ENCODE results near the gene SLC1A2. TPM values are rescaled to one million over a fixed set of nuclear protein-coding genes. Genes with fewer than 3 reads are reported as not detected.

The SLC1A2 gene
- total RNA-seq, 4 donors from 2014 or later = 1.0 to 11.5 (median 5.0) TPM

DNA sequence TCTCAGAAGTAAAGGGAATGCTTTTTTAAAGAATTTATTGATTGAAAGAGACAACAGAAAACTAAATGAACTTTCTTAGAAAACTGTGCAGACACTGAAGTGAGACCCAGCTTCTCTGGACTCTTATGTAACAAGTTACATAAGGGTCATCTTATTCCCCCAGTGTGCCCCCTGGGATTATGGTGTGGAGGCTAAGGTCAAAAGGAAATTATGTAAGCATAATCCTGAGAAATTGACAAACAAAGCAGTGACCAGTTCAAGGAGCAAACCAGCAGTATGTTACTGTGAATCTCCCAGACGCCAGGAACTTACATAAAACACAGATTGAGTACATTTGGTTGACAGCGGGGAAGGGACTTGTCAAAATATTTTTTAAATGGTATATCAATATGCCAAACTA is 78.6 kb downstream of the SLC1A2 start:
- H3K9me3 ChIP-seq = no peaks in the 10 kb centered on the region
- intact Hi-C loops (cut with DNase I; ENCODE audit: low total_unique reads) = no loop called here
- H3K36me3 ChIP-seq = no peaks in the 10 kb centered on the region
- no peaks in the 10 kb centered on the region for H3K27me3 ChIP-seq
- H3K4me3 ChIP-seq = no peak overlapping the region
- no peak for DNase-seq
- no peaks in the 10 kb centered on the region for H3K4me1 ChIP-seq
- TF ChIP-seq, protein P1, sequence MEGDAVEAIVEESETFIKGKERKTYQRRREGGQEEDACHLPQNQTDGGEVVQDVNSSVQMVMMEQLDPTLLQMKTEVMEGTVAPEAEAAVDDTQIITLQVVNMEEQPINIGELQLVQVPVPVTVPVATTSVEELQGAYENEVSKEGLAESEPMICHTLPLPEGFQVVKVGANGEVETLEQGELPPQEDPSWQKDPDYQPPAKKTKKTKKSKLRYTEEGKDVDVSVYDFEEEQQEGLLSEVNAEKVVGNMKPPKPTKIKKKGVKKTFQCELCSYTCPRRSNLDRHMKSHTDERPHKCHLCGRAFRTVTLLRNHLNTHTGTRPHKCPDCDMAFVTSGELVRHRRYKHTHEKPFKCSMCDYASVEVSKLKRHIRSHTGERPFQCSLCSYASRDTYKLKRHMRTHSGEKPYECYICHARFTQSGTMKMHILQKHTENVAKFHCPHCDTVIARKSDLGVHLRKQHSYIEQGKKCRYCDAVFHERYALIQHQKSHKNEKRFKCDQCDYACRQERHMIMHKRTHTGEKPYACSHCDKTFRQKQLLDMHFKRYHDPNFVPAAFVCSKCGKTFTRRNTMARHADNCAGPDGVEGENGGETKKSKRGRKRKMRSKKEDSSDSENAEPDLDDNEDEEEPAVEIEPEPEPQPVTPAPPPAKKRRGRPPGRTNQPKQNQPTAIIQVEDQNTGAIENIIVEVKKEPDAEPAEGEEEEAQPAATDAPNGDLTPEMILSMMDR (IDR thresholded peaks at IDR 0.05) = no peak
- TF ChIP-seq POLR2A (IDR thresholded peaks at IDR 0.05) = no peak
- no peak overlapping the region for H3K27ac ChIP-seq

DNA sequence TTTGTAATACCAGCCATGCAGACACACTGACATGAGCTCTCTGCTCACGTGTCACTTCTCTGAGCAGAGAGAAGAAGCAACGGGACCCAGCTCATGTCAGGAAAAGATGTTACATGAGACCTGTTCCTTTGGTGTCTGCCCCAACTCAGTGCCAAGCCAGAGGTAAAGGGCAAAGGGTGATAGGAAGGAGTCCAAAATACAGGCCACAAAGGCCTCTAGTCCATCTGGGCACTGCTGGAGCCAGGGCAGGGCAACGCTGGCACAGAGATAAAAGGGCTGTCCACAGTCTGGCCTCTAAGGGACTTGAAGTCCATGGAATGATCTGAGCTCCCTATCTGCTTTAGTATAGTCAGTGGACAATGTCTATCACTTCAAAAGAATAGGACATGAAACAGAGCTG is 79.3 kb downstream of the SLC1A2 start:
- H3K4me3 ChIP-seq = no peak overlapping the region
- no peak for DNase-seq
- H3K27ac ChIP-seq = no peak overlapping the region
- no peak for TF ChIP-seq POLR2A (IDR thresholded peaks at IDR 0.05)
- TF ChIP-seq, protein P1 (IDR thresholded peaks at IDR 0.05) = no peak
- intact Hi-C loops (cut with DNase I; ENCODE audit: low total_unique reads) = no loop called here
- no peaks in the 10 kb centered on the region for H3K27me3 ChIP-seq
- no peaks in the 10 kb centered on the region for H3K9me3 ChIP-seq
- H3K4me1 ChIP-seq = no peaks in the 10 kb centered on the region
- H3K36me3 ChIP-seq = no peaks in the 10 kb centered on the region

DNA sequence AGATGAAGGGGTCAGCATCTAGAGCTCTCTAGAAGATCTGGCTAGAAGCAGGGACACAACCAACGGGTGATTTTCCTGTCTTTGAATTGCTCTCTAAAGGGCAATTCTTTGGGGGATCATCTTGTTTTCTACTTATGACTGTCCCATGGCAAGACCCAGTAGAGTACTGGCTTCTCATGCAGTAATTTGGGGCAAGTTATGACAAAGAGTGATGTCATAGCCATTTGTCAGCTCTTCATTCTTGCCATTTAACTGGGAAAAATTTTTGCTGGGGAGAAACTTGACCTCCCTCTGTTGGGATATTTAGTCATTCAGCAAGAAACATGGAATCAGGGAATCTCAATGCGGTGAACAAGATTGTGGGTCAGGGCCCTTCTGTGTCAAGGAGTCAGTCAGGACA is 80.4 kb downstream of the SLC1A2 start:
- Histone ChIP-seq H3K9me3 (no peaks in the 10 kb centered on the region), H3K27me3 (no peaks in the 10 kb centered on the region), H3K4me3 (no peak overlapping the region), H3K27ac (no peak overlapping the region), H3K36me3 (no peaks in the 10 kb centered on the region), H3K4me1 (no peaks in the 10 kb centered on the region)
- intact Hi-C loops (cut with DNase I; ENCODE audit: low total_unique reads) = no loop called here
- TF ChIP-seq POLR2A (IDR thresholded peaks at IDR 0.05) = no peak
- TF ChIP-seq, protein P1 (IDR thresholded peaks at IDR 0.05) = no peak
- DNase-seq = no peak

DNA sequence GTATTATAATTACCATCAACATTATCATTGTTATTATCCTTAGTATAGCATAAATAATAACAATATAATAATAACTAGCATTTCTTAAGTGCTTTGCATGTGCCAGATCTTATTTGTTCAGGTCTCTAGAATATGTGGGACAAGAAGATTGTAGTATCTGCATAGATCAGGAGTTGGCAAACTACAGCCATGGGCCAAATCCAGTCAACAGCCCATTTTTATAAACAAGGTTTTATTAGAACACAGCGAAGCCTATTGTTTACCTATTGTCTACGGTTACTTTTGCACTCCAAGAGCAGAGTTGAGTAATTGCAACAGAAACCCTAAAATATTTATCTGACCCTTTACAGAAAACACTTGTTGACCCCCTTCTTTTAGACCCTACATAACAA is 81.4 kb downstream of the SLC1A2 start:
- Histone ChIP-seq H3K4me3 (no peak overlapping the region), H3K27ac (no peak overlapping the region), H3K9me3 (no peaks in the 10 kb centered on the region), H3K36me3 (no peaks in the 10 kb centered on the region), H3K27me3 (no peaks in the 10 kb centered on the region), H3K4me1 (no peaks in the 10 kb centered on the region)
- intact Hi-C loops (cut with DNase I; ENCODE audit: low total_unique reads) = no loop called here
- TF ChIP-seq POLR2A (IDR thresholded peaks at IDR 0.05) = no peak
- TF ChIP-seq, protein P1 (IDR thresholded peaks at IDR 0.05) = no peak
- DNase-seq = no peak

DNA sequence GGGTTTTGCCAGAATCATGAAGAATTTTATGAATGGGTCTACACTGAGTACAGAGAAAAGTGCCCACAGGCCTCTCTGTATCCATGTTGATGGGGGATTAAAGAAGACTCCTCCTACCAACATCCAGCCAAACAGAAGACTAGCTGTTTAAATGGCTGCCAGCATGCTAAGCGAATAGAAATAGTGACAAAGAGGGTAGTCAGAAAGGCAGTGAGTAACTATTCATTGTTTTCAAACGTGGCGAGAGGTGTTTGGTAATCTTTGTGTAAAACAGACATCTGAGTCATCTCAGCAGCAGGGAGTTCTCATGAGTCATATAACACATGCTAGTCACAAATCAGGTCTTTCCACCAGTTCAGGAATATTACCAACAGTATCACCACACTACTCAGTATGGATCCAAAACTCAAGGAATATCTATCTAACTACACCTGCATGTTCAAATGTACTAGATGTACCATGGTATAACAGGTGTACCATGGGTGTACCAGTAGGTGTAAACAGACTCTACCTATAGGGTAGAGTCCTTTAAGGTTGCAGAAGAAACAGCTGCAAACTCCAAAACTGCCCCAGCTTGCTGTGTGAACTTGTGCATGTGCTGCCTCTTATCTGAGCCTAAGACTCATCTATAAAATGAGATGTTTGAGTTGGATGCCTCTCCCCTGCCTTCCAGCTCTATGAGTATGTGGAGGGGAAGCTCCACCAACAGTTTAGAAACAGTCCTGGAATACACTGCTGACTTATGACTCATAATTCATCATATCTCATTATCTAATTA is 82.0 kb downstream of the SLC1A2 start:
- no peaks in the 10 kb centered on the region for H3K9me3 ChIP-seq
- H3K27me3 ChIP-seq = no peaks in the 10 kb centered on the region
- H3K4me3 ChIP-seq = no peak overlapping the region
- TF ChIP-seq, protein P1 (IDR thresholded peaks at IDR 0.05) = no peak
- no peak for TF ChIP-seq POLR2A (IDR thresholded peaks at IDR 0.05)
- no peaks in the 10 kb centered on the region for H3K36me3 ChIP-seq
- DNase-seq = no peak
- intact Hi-C loops (cut with DNase I; ENCODE audit: low total_unique reads) = no loop called here
- H3K4me1 ChIP-seq = no peaks in the 10 kb centered on the region
- H3K27ac ChIP-seq = no peak overlapping the region

Data from uterus (tissue), 4 donors.